GM12878 (cell line): ENCODE data around the gene PHLDB1.
"Not testable (repeated sequence)": the region's sequence is repeated elsewhere in the genome, so short reads cannot be mapped to it uniquely, and the experiment has no call there.

Experiments
- E2F4 ChIP-seq: IDR thresholded peaks from 2 replicates; pipeline ENCODE4 v1.6.1; 2012; ENCODE audit warnings: low read depth, low read length, improper control_type of control experiment
- EZH2 ChIP-seq: IDR thresholded peaks from 2 replicates; pipeline ENCODE4 v1.6.1; 2012; ENCODE audit warnings: low read depth, mild to moderate bottlenecking, control low read depth, inconsistent platforms, low read length, borderline replicate concordance; ENCODE audit not compliant: control insufficient read depth
- NR2C2 ChIP-seq: IDR thresholded peaks from 2 replicates; pipeline ENCODE4 v1.6.1; 2011; ENCODE audit warnings: borderline replicate concordance, low read depth; ENCODE audit not compliant: control insufficient read depth, insufficient read length
- POLR2A ChIP-seq: IDR thresholded peaks from 2 replicates; pipeline ENCODE4 v1.6.1; 2011; ENCODE audit warnings: low read depth, mild to moderate bottlenecking, low read length
- RAD21 ChIP-seq: IDR thresholded peaks from 2 replicates; pipeline ENCODE4 v1.6.1; 2011; ENCODE audit warnings: mild to moderate bottlenecking, low read depth, low read length, moderate library complexity; ENCODE audit not compliant: insufficient read depth
- TBL1XR1 ChIP-seq: IDR thresholded peaks from 2 replicates; pipeline ENCODE4 v1.6.1; 2012; ENCODE audit warnings: low read depth, low read length, improper control_type of control experiment
- TF ChIP-seq, protein P1 (sequence below): IDR thresholded peaks from 2 replicates; pipeline ENCODE4 v1.6.1; 2012; ENCODE audit warnings: low read length, inconsistent platforms
- TF ChIP-seq, protein P2 (sequence below): IDR thresholded peaks from 2 replicates; pipeline ENCODE4 v1.6.1; 2012; ENCODE audit warnings: low read depth, low read length, improper control_type of control experiment
- TF ChIP-seq, protein P3 (sequence below), 3 experiments: IDR thresholded peaks in 2 of 3; conservative IDR thresholded peaks in 1 of 3; 2 replicates each; pipeline ENCODE4 v1.5.1; 2011; ENCODE audit warnings: low read depth in 3 of 3, low read length in 3 of 3, mild to moderate bottlenecking in 3 of 3, control low read depth in 2 of 3, moderate library complexity in 2 of 3, inconsistent platforms in 1 of 3, mixed read lengths in 1 of 3; ENCODE audit not compliant: control insufficient read depth in 2 of 3, insufficient read depth in 1 of 3; ENCODE audit errors: extremely low read depth in 1 of 3

- TF ChIP-seq, protein P1, sequence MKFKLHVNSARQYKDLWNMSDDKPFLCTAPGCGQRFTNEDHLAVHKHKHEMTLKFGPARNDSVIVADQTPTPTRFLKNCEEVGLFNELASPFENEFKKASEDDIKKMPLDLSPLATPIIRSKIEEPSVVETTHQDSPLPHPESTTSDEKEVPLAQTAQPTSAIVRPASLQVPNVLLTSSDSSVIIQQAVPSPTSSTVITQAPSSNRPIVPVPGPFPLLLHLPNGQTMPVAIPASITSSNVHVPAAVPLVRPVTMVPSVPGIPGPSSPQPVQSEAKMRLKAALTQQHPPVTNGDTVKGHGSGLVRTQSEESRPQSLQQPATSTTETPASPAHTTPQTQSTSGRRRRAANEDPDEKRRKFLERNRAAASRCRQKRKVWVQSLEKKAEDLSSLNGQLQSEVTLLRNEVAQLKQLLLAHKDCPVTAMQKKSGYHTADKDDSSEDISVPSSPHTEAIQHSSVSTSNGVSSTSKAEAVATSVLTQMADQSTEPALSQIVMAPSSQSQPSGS: not testable (repeated sequence)
- TF ChIP-seq, protein P2, sequence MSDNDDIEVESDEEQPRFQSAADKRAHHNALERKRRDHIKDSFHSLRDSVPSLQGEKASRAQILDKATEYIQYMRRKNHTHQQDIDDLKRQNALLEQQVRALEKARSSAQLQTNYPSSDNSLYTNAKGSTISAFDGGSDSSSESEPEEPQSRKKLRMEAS: not testable (repeated sequence)
- TF ChIP-seq RAD21, POLR2A, NR2C2, E2F4, TBL1XR1, EZH2: not testable (repeated sequence)
- TF ChIP-seq, protein P3, sequence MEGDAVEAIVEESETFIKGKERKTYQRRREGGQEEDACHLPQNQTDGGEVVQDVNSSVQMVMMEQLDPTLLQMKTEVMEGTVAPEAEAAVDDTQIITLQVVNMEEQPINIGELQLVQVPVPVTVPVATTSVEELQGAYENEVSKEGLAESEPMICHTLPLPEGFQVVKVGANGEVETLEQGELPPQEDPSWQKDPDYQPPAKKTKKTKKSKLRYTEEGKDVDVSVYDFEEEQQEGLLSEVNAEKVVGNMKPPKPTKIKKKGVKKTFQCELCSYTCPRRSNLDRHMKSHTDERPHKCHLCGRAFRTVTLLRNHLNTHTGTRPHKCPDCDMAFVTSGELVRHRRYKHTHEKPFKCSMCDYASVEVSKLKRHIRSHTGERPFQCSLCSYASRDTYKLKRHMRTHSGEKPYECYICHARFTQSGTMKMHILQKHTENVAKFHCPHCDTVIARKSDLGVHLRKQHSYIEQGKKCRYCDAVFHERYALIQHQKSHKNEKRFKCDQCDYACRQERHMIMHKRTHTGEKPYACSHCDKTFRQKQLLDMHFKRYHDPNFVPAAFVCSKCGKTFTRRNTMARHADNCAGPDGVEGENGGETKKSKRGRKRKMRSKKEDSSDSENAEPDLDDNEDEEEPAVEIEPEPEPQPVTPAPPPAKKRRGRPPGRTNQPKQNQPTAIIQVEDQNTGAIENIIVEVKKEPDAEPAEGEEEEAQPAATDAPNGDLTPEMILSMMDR (IDR thresholded peaks at IDR 0.05 in 2 of 3, conservative IDR thresholded peaks at IDR 0.05 in 1 of 3; ENCODE audit: control insufficient read depth in 2 of 3, extremely low read depth in 1 of 3, insufficient read depth in 1 of 3, low read depth in 3 of 3, low read length in 3 of 3): not testable (repeated sequence)
Observed at GRCh38 chr11:118688339-118688738, 80.9 kb downstream of the PHLDB1 start.
